Measurements from ENCODE around the gene SLC25A10. TPM values are rescaled to one million over a fixed set of nuclear protein-coding genes. Genes with fewer than 3 reads are reported as not detected.

Gene SLC25A10
- polyA plus RNA-seq, 3 donors, result 1.8 to 2.3 (median 1.9) TPM

GRCh38 chr17:81725439-81725838 lies 13.4 kb downstream of the SLC25A10 start:
- Histone ChIP-seq H3K9me3 (replicated peaks in 1 of 2; ENCODE audit: control insufficient read depth in 1 of 2, insufficient read depth in 1 of 2, low read length in 2 of 2) (no peaks in the 10 kb centered on the region), H4K20me1 (ENCODE audit: insufficient read depth, low read length) (no peaks in the 10 kb centered on the region), H3K4me1 (ENCODE audit: control insufficient read depth in 1 of 2, insufficient read depth in 2 of 2, low read length in 2 of 2) (peaks cover 0 to 3% of the 10 kb centered on the region in 2 donors), H3K27ac (ENCODE audit: low read depth in 1 of 2, low read length in 2 of 2) (no peak overlapping the region), H3K79me2 (ENCODE audit: insufficient read depth, low read length) (no peaks in the 10 kb centered on the region), H3K4me2 (replicated peaks; ENCODE audit: extremely low read depth, low read length, poor library complexity, severe bottlenecking) (no peak overlapping the region), H3K4me3 (replicated peaks in 1 of 3; ENCODE audit: low read depth in 2 of 3, low read length in 3 of 3) (no peak overlapping the region), H3K36me3 (replicated peaks in 1 of 2; ENCODE audit: control insufficient read depth in 1 of 2, insufficient read depth in 2 of 2, low read length in 2 of 2) (no peaks in the 10 kb centered on the region), H3K27me3 (ENCODE audit: control insufficient read depth in 2 of 2, insufficient read depth in 2 of 2, low read length in 2 of 2) (peaks cover 0 to 12% of the 10 kb centered on the region in 2 donors), H3K9ac (ENCODE audit: insufficient read depth, low read length, poor library complexity, severe bottlenecking) (no peak overlapping the region), H2AFZ (ENCODE audit: insufficient read depth, low read depth, low read length, poor library complexity, severe bottlenecking) (no peak overlapping the region)
- intact Hi-C loops (cut with micrococcal nuclease), result no loop called here
- WGBS (ENCODE audit: insufficient coverage), result 86% methylated on average over 1 of the region's 9 CpGs
- peaks cover 16 to 20% (median 19%) of the 10 kb centered on the region in 3 donors for H3K27me3 Mint-ChIP-seq (ENCODE audit: low read depth in 3 of 3)
- no peak overlapping the region for H3K27ac Mint-ChIP-seq
- H3K4me3 Mint-ChIP-seq, result no peak overlapping the region
- H3K4me1 Mint-ChIP-seq, result peaks cover 10% of the 10 kb centered on the region
- H3K9me3 Mint-ChIP-seq, result peaks cover 0 to 3% (median 0%) of the 10 kb centered on the region in 7 donors
- no peak for TF ChIP-seq CTCF (IDR thresholded peaks at IDR 0.05)
- no peaks in the 10 kb centered on the region for H3K36me3 Mint-ChIP-seq
- no peak for DNase-seq

DNA sequence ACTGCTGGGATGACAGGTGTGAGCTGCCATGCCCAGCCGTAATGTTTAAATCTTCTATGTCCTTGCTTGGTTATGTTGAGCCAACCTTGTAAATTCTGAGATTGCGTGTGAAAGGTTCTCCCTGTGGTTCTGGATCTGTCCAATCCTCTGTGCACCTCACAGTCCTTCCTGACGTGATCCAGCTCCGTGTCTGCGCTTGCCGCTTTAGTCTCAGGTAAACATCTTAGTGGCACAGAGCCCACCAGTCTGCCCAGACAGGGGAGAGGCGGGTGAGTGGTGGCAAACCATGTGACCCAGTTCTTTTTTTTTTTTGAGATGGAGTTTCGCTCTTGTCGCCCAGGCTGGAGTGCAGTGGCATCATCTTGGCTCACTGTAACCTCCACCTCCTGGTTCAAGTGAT lies 13.9 kb downstream of the SLC25A10 start:
- WGBS (ENCODE audit: insufficient coverage), result 70% methylated on average over 7 of the region's 9 CpGs
- no peaks in the 10 kb centered on the region for H3K36me3 Mint-ChIP-seq
- H3K4me3 Mint-ChIP-seq, result no peak overlapping the region
- no peak overlapping the region for H3K9ac ChIP-seq (ENCODE audit: insufficient read depth, low read length, poor library complexity, severe bottlenecking)
- H2AFZ ChIP-seq (ENCODE audit: insufficient read depth, low read depth, low read length, poor library complexity, severe bottlenecking), result no peak overlapping the region
- H3K27me3 Mint-ChIP-seq (ENCODE audit: low read depth in 3 of 3), result peaks cover 16 to 20% (median 19%) of the 10 kb centered on the region in 3 donors
- no peak for DNase-seq
- no peak for TF ChIP-seq CTCF (IDR thresholded peaks at IDR 0.05)
- H3K36me3 ChIP-seq (replicated peaks in 1 of 2; ENCODE audit: control insufficient read depth in 1 of 2, insufficient read depth in 2 of 2, low read length in 2 of 2), result no peaks in the 10 kb centered on the region
- H3K27ac Mint-ChIP-seq, result no peak overlapping the region
- H3K4me3 ChIP-seq (replicated peaks in 1 of 3; ENCODE audit: low read depth in 2 of 3, low read length in 3 of 3), result no peak overlapping the region
- peaks cover 0 to 3% (median 0%) of the 10 kb centered on the region in 7 donors for H3K9me3 Mint-ChIP-seq
- H3K4me1 Mint-ChIP-seq, result peaks cover 12% of the 10 kb centered on the region
- H3K27ac ChIP-seq (ENCODE audit: low read depth in 1 of 2, low read length in 2 of 2), result no peak overlapping the region
- intact Hi-C loops (cut with micrococcal nuclease), result no loop called here
- peaks cover 0 to 12% of the 10 kb centered on the region in 2 donors for H3K27me3 ChIP-seq (ENCODE audit: control insufficient read depth in 2 of 2, insufficient read depth in 2 of 2, low read length in 2 of 2)
- no peaks in the 10 kb centered on the region for H4K20me1 ChIP-seq (ENCODE audit: insufficient read depth, low read length)
- H3K9me3 ChIP-seq (replicated peaks in 1 of 2; ENCODE audit: control insufficient read depth in 1 of 2, insufficient read depth in 1 of 2, low read length in 2 of 2), result no peaks in the 10 kb centered on the region
- no peak overlapping the region for H3K4me2 ChIP-seq (replicated peaks; ENCODE audit: extremely low read depth, low read length, poor library complexity, severe bottlenecking)
- peaks cover under 1 to 3% of the 10 kb centered on the region in 2 donors for H3K4me1 ChIP-seq (ENCODE audit: control insufficient read depth in 1 of 2, insufficient read depth in 2 of 2, low read length in 2 of 2)
- H3K79me2 ChIP-seq (ENCODE audit: insufficient read depth, low read length), result no peaks in the 10 kb centered on the region

All from CD14-positive monocyte (primary cell).